Lung microvascular endothelial cell (primary cell): ENCODE measurements around the gene IL13RA1. TPM values are rescaled to one million over a fixed set of nuclear protein-coding genes. Genes with fewer than 3 reads are reported as not detected.
"Not testable (repeated sequence)": the region's sequence is repeated elsewhere in the genome, so short reads cannot be mapped to it uniquely, and the experiment has no call there.

Experiments
- DNase-seq, 2 donors: peaks; one replicate each; pipeline versions ENCODE4 v3.0.0 to v3.0.0-alpha.2; 2010; ENCODE audit warnings: low read depth in 2 of 2
- total RNA-seq: library from RNA; depleted of rRNA; stranded (reverse); fragments of >200 nt; gene quantifications from 2 replicates; pipeline ENCODE4 v1.2.1, GENCODE V29; 2014

The IL13RA1 gene
- 44.9 and 53.6 TPM in 2 replicates for total RNA-seq

DNA sequence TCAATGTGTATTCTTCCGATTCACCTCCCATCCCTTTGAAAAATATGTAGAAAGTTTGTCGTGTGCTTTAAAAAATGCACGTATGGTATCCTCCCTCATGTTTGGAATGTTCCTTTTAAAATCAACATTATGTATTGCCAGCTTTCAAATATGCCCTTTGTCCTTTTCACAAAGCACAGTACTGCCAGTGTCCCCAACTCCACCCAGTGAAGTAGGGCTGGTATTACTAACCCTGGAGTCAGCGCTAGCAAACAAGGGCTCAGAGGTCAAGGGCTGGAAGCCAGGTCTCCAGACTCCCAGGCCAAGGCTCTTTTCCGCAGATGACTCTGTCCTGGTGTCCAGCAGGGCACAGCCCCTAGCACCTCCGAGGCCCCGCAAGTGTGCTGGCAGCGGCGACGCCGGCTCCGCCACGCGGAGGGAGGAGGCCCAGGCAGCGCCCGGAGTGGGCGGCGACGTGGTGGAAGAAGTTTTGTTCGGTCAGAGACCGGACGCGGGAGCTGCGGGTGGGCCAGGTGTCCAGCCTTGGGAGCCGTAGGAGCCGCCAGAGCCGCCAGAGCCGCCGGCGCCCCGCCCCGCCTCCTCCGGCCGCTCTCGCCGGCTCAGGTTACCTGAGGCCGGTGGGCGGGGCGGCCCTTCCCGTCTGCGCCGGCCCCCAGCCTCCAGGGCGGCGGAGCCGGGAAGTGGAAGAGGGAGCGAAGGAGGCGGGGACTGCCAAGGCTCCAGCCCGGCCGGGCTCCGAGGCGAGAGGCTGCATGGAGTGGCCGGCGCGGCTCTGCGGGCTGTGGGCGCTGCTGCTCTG is at the start of gene IL13RA1:
TSS of gene IL13RA1 (plus strand) at position 720 of the 799 bp plus-strand sequence. CDS start at position 753, 33 bp downstream.
- peak; percentile 51 to 80 for DNase-seq

DNA sequence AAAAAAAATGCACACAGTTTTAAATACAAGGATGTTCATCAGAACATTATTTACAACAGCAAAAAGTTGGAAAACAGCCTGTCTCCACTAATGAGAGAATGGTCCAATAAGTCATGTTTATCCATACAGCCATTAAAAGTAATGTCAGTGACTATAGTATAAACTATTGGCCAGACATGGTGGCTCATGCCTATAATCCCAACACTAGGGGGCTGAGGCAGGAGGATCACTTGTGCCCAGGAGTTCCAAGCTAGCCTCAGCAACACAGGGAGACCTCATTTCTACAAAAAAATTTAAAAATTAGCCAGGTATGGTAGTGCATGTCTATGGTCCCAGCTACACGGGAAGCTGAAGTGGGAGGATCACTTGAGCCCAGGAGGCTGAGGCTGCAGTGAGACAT is 48.1 kb upstream of the IL13RA1 start:
- DNase-seq, result peak in 1 of 2 donors; percentile 3

DNA sequence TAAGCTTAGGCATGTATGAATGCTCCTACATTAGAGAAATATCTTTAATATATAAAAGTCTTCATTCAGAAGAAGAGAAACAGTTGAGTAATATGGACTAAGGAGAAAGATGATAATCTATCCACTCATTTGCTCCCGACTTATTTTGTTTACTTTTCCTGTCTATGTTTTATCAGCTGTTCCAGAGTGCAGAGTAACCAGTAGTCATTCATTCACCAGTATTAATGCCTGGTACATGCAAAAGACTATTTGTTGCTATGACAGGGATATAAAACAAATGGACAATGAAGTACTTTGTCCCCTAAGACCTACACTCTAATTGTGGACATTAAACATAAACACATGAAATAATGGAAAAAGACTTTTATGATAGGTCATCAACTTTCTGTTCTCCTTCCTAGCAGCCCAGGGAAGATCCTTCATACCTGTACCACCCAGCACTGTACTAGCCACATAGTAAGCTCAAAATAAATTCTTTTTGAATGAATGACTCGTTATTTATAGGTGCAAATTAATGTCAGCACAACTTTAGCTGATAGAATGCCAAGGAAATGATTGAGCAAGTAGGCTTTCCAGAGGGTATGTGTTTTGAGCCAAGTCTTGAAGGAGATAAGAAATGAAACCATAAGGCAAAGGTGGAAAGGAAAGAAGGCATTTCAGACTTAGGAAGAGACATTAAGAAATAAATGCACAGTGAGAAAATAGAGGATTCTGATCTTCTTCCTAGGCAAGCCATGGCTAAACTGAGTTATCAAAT is 45.0 kb upstream of the IL13RA1 start:
- DNase-seq, result no peak

DNA sequence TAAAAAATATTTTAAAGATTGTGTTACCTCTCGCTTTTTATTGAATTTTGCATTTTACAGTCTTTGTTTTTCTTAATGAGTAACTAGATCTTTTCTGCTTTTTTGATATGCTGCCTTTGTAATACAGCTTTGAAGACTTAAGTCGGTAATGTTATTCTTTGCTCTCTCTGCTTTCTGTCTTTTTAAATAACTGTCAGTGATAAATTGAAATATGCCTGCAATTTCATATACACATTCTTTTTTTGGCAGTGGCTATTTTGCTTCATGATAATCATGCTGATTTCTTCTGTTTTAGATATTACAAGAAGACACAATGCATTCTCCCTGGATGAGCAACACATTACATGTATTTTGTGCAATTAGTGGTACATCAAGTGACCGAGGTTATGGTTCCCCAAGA is 42.0 kb upstream of the IL13RA1 start:
- DNase-seq, result no peak

DNA sequence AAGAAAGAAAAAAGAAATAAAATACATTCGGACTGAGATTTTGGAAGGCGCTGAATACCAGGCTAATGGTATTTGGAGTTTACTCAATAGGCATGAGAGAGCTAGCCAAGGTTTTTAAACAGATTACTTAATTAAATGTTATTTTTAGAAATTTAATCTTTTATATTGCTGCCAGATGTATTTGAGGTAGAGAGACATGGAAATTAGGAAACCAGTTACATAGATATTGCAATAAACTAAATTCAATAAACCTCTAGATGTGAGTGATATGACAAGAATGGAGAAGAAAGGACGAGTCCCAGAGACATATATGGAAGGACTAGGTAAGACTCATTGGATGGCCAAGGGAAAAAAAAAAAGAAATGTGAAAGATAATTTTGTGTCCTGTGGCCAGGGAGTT is 38.5 kb upstream of the IL13RA1 start:
- no peak for DNase-seq

DNA sequence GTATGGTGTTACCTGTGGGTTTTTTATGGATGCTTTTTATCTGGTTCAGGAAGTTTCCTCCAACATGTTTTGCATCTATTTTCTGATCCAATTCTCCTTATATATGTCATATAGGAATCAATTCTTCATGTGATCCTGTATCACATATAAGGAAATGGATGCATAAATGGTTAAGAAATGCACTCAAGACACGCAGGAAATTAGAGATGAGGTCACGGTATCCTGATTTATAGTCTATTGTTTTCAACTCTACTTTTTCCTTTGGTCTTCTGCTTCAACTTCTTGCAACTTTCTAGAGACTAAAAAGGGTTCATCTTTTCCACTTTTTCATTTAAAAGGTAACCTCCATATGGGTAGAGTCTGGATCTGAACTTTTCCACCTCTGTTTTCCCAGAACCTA is 33.6 kb upstream of the IL13RA1 start:
- DNase-seq, result peak in 1 of 2 donors; percentile 47

DNA sequence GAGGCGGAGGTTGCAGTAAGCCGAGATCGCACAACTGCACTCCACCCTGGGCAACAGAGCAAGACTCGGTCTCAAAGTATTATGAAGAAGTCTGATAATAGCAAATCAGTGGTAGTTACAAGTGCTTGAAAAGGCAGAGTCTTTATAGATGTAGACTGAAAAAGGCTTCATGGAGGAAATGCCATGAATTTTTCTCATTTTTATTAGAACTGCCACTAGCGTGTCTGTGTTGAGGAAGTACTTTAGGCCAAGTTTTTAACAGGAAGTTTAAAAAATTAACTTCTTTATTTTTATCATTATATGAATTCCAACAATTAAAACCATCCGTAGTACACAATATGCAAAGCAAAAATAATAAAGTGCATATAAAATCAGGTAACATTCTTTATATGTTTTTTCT is 32.8 kb upstream of the IL13RA1 start:
- DNase-seq, result peak; percentile 23 to 25

DNA sequence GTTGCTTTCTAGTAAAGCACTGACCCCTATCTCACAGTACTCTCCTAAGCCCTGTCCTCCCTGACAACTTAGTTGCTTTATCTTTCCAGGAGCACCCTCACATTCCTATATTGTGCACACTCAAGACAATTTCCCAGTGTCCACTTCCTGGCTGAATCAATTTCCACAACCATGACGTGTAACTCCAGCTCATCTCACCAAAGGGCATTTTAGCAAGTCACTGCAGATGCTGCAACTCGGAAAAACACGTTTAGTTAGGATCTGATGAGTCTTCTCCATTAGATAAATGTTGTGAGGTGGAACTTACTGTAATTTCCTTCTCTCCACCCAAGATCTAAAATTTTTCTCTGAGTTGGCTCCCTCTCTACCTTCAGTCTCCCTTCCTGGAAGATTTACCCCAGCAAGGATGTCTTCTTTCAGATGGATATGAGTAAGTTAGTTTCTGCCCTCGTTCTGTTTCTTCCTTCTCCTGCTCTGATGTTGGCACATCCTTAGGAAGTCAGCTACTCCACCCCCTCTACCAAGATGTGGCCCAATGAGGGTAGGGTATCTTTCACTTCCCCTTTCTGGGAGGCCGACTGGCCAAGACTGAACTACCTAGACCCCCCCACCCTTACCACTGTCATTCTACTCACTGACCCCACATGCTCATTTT is 28.8 kb upstream of the IL13RA1 start:
- DNase-seq, result peak in 1 of 2 donors; percentile 56

DNA sequence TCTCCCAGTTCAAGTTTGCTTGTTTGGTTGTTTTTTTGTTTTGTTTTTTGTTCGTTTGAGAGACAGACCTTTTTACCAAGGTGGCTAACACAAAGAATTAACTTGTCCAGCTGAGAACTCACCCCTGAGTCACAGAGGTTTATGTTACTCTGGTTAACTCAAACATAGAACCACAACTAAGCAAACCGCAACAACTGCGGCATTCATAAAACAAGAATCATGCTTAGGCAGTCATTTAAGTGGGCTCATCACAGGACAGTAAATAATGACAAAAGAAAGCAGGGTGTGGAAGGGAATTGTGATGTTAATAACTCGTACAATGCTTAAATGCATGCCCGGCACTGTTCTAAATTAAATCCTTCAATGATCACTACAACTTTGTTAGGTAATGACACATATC is 24.7 kb upstream of the IL13RA1 start:
- no peak for DNase-seq

DNA sequence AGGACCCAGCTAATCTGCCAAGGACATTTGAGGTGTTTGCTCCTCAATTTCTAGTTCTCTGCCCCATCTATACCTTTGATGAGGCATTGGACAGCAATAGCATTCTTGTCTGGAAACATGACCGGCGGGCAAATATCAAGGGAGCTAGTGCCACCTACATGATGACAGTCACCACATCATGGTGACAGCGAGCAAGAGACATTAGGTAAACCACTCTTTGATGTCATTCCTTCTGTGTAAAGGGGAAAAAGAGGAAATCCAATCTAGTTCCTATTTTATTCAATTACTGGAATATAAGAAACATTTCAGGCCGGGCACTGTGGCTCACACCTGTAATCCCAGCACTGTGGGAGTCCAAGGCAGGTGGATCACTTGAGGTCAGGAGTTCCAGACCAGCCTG is 20.7 kb upstream of the IL13RA1 start:
- DNase-seq, result no peak

DNA sequence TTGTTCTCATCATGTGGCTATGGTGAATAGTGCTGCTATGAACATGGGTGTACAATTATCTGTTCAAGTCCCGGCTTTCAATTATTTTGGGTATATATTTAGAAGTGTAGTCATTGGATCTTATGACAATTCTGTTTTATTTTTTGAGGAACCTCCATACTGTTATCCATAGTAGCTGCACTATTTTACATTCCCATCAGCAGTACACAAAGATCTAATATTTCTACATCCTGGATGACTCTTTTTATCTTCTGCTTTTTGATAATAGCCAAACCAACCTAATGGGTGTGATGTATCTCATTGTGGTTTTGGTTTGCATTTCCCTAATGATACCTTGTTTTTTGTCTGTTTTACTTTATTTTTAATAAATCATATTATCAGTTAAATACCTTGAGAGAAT is 12.9 kb upstream of the IL13RA1 start:
- no peak for DNase-seq

DNA sequence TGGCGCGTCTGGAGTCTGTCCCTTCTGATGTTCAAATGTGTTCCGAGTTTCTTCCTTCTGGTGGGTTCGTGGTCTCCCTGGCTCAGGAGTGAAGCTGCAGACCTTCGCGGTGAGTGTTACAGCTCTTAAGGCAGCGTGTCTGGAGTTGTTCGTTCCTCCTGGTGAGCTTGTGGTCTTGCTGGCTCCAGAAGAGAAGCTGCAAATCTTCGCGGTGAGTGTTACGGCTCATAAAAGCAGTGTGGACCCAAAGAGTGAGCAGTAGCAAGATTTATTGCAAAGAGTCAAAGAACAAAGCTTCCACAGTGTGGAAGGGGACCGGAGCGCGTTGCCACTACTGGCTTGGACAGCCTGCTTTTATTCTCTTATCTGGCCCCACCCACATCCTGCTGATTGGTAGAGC is 11.5 kb upstream of the IL13RA1 start:
- not testable (repeated sequence) for DNase-seq

DNA sequence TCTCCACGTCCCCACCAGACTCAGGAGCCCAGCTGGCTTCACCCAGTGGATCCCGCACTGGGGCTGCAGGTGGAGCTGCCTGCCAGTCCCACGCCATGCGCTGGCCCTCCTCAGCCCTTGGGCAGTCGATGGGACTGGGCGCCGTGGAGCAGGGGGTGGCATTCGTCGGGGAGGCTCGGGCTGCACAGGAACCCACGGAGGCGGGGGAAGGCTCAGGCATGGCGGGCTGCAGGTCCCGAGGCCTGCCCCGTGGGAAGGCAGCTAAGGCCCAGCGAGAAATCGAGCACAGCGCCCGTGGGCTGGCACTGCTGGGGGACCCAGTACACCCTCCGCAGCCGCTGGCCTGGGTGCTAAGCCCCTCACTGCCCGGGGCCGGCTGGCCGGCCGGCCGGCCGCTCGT is 10.6 kb upstream of the IL13RA1 start:
- not testable (repeated sequence) for DNase-seq

DNA sequence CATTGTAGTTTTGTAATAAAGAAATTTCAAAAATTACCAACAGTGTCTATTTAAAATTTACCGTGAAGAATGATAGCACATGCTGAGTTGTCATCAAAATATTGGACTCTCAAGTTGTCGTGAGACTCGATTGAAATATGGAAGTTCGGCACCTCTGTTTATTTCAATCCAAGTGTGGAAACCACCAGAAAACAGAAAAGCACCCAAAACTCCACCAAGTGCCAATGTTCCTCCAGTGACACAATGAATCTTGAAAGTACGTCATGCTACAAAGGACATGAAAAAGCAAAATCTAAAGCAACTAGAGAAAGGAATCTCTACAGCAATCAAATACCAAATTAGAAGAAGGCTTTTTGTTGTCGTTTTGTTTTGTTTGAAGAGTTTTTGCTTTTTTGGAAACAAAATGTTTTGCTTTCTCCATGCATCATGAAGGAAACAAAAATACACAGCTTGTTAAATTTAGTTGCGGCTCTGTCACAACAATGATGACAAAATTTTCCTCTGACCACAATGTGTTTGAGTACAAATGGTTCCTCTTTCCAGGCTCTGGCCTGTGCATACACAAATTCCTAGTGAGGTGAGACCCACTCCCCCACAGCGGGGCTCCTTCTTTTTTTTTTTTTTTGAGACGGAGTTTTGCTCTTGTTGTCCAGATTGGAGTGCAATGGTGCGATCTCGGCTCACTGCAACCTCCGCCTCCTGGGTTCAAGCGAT is 9.6 kb upstream of the IL13RA1 start:
- no peak for DNase-seq

DNA sequence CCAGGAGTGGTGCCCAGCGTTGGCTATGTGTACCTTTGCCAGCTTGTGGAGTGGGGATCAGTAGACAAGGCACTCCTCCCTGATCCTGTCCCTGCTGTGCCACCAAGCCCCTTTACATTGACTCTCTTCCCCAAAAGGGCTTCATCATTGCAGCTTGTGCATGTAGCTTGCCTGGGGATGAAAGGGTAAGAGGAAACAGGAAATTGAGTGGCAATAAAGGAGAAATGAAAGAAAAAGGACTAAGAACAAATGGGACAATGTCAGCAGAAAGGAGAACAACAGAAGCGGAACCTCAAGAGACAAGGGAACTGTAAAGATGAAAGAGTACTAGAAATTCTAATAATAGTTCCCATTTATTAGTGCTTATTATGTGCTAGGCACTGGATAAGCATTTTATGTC is 8.7 kb upstream of the IL13RA1 start:
- no peak for DNase-seq

DNA sequence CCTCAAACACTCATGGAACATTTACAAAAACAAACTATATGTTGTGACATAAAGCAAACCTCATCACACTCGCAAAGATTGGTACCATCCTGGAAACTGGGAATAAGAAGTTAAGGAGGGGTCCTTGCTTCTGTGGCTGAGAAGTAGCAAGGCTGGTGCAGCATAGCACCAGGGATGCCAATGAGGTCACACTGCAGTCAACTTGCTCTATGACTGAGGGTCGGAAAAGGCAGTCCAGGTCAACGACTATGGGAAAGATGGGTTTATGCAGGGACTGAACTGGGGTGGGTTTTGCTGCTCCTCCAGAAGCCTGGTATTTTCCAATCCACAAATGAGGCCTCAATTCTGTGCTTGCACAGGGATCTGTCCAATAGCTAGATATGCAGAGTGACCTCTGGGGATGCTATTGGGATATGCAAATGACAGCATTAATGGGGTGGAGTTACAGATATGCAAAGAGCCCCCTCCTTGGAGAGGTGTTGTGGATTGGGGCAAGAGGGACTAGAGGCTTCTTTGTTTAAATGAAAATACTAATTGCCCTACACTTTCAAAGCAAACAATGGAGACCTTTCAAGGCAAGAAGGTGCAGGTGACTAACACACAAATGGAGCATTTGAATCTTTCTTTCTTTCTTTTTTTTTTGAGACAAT is 7.2 kb upstream of the IL13RA1 start:
- DNase-seq, result no peak

DNA sequence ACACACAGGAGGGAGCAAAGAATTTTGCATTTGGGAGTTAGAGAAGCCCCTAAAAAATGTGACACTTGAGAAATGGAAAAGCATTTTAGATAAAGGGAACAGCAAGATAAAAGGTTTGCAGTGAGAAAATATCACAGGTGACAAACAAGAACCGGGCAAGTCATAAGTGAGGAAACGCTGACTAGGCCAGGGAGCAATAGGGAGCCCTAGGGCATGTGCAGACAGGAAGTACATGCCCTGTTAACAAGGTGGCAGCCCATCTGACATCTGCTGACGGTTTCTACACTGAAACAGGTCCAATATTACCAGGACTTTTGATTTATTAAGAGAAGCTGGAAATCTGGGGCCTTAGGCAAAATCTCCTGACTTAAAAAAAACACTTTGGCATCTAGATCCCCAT is 4.0 kb upstream of the IL13RA1 start:
- no peak for DNase-seq

DNA sequence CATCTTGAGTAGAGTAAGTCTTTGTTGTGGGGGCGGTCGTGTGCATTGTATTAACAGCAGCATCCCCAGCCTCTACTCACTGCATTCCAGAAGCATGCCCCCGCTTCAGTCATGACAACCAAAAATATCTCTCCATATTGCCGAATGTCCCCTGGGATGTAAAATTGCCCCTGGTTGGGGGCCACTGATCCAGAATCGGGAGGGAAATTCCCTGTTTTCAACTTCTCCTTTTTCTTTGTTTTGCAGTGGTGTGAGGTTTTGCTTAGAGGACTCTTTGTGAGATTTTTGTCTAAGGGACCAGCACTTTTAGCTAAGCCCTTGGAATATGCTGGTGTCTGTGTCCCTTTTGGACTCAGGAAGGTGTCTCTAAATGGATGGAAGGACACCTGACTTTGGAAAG is 3.0 kb upstream of the IL13RA1 start:
- DNase-seq, result no peak

DNA sequence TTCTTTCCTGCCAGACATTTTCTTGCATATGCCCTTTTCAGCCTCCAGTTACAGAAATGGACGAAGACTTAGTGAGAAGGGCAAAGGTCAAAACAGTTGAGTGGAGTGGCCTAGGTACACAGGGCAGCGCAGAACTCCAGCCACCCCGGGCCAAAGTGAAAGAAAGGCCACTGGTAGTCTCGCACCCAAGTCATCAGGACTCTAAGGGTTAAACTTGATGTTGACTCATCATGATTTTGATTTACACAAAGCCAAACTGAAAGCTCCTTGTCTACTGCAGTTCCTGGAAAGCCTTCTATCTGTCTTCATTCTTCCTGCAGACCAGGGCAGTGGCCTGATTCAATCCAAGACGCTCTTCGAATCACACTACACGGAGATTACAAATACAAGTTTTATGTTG is 2.6 kb upstream of the IL13RA1 start:
- DNase-seq, result peak in 1 of 2 donors; percentile 30

DNA sequence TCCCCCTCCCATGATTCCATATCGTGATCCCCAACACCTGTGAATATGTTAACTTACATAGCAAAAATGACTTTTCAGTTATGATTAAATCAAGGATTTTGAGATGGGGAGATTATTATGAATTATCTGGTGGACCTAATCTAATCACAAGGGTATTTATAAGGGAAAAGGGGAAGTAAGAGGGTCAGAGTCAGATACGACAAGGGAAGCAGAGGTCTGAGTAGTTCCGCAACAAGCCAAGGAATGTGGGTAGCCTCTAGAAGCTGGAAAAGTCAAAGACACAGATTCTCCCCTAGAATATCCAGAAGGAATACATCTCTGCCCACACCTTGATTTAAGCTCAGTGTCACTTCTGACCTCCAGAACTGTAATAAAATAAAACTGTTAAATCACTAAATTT is 1.0 kb upstream of the IL13RA1 start:
- no peak for DNase-seq

DNA sequence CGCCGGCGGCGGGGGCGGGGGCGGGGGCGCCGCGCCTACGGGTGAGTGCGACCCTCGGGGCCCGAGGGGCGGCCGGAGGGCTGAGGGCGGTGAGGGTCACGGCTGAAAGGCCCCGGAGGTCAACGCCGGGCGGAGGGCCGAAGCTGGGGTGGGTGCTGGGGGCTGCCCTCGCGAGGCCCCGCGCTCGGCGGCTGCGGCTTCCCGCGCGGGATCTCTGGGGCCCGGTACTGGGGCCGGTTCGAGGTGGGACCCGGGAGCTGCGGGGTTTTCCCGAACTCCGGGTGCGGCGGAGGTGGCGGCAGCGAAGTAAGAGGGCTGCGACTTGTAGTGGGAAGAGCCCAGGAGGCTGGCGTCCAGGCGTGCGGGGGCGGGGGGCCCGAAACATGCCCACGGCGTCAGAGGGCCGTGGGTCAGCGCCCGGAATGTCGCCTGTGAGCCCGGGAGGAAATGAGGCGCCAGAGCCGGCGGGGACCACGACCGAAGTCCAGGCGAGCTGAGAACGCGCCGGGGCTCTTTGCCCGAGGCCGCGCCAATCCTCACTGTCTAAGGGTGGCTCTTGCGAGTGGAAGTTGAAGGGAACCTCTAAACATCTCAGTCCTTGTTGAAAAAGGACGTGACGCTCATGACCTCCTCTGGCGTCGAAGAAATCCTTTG is 407 bp downstream of the IL13RA1 start:
- peak; percentile 46 to 63 for DNase-seq
